Activated CD8-positive, alpha-beta memory T cell treated with anti-CD3 and anti-CD28 coated beads, Interleukin-2, amount 10 ng/mL, durations not matched to agents 7 days and 5 days (primary cell): ENCODE data around the gene CD2AP. TPM values are rescaled to one million over a fixed set of nuclear protein-coding genes. Genes with fewer than 3 reads are reported as not detected.

Source experiments
- ATAC-seq: fragments of 150-1000 bp; cut with Tn5 transposase; one replicate; pipeline ENCODE4 v1.10.0; 2021; ENCODE audit warnings: moderate library complexity
- CTCF ChIA-PET: fragments of 350-600 bp; sonication (Branson Sonifier 250); formaldehyde crosslinking; loops from one replicate; lab custom pipeline; 2021; ENCODE audit warnings: antibody characterized with exemption; lab: Charles Lee
- DNase-seq: peaks from one replicate; pipeline ENCODE4 v3.0.0-alpha.2; 2020
- H3K27ac Mint-ChIP-seq: one replicate; pipeline ENCODE4 v1.8.0; 2021; ENCODE audit warnings: mild to moderate bottlenecking, mixed read lengths
- H3K27me3 Mint-ChIP-seq: one replicate; pipeline ENCODE4 v1.8.0; 2021; ENCODE audit warnings: mixed read lengths
- H3K36me3 Mint-ChIP-seq: one replicate; pipeline ENCODE4 v1.8.0; 2021; ENCODE audit warnings: mild to moderate bottlenecking, mixed read lengths
- H3K4me1 Mint-ChIP-seq: one replicate; pipeline ENCODE4 v1.8.0; 2021; ENCODE audit warnings: mixed read lengths
- H3K4me3 Mint-ChIP-seq: one replicate; pipeline ENCODE4 v1.8.0; 2021; ENCODE audit warnings: mild to moderate bottlenecking, moderate library complexity, mixed read lengths
- H3K9me3 Mint-ChIP-seq: one replicate; pipeline ENCODE4 v1.8.0; 2022; ENCODE audit warnings: low read depth, mixed read lengths
- total RNA-seq, 2 experiments: library from RNA; stranded (reverse); gene quantifications; one replicate each; pipeline ENCODE4 v1.2.3, GENCODE V29; 2021

The CD2AP gene
- total RNA-seq, 2 experiments from 2014 or later: 25.5 to 30.9 TPM

DNA sequence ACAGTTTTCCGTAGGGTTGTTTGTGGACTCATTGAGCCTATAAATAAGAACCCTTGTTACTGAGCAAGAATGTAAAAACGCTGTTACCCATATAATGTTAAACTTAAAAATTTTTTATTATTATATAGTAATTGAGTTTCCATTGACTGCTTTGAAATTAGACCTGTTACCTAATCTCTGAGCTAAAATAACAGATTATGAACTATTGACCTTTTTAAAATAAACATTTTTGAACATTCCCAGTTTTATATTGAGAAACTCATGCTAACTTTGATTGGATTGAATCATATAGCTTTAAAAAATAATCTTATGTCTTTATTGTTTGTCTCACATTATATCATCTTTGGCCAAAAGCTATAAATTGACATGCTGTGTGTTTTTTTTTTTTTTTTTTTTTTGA, 95.5 kb downstream of the CD2AP start:
- ATAC-seq (no peak), DNase-seq (no peak)
- CTCF ChIA-PET: no interaction called here
- Mint-ChIP-seq H3K27me3 (no peaks in the 10 kb centered on the region), H3K4me3 (no peak overlapping the region), H3K36me3 (peaks cover 4% of the 10 kb centered on the region), H3K27ac (no peak overlapping the region), H3K9me3 (no peaks in the 10 kb centered on the region), H3K4me1 (peaks cover 5% of the 10 kb centered on the region)

DNA sequence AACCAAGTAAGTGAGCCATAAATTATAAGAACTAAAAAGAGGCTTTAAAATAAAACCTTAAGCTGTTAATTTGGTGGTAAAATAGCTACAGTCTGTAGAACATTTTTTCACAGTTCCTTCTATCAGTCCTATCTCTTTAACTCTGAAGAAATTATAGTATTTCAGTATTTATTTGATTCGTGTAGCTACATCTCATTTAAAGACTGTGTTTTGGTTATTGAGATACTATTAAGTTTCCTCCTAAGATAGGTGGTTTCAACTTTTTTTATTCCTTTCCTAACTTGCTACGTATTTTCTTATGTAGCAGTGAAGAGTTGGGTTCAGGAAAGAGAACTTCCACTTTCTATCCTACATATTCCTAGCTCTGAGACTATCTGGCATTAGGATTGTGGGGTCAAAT, 97.2 kb downstream of the CD2AP start:
- H3K9me3 Mint-ChIP-seq: no peaks in the 10 kb centered on the region
- no peak for DNase-seq
- ATAC-seq: no peak
- H3K27ac Mint-ChIP-seq: no peak overlapping the region
- H3K27me3 Mint-ChIP-seq: no peaks in the 10 kb centered on the region
- peaks cover 11% of the 10 kb centered on the region for H3K36me3 Mint-ChIP-seq
- peaks cover 5% of the 10 kb centered on the region for H3K4me1 Mint-ChIP-seq
- no peak overlapping the region for H3K4me3 Mint-ChIP-seq
- CTCF ChIA-PET: interaction anchor here (0.7 to 1.0 kb wide), 2 partner anchors 9 to 12 kb away, joined by 3 read pairs; no protein-coding TSS in a partner anchor

DNA sequence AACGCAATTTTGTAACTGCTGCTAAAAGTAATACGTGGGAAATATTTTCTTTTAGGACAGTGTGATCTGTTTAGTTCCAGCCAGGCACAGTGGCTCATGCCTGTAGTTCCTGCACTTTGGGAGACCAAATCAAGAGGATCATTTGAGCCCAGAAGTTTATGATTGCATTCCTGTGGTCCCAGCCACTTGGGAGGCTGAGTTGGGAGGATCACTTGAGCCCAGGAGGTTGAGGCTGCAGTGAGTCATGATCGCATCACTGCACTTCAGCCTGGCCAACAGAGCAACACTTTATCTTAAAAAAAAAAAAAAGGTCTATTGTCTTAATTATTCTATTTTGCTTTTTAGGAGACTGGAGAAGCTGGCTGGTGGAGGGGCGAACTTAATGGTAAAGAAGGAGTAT, 101.5 kb downstream of the CD2AP start:
- Mint-ChIP-seq H3K4me3 (no peak overlapping the region), H3K27me3 (no peaks in the 10 kb centered on the region), H3K36me3 (peaks cover 34% of the 10 kb centered on the region), H3K9me3 (no peaks in the 10 kb centered on the region), H3K27ac (no peak overlapping the region), H3K4me1 (no peaks in the 10 kb centered on the region)
- ATAC-seq (no peak), DNase-seq (no peak)
- CTCF ChIA-PET: no interaction called here

DNA sequence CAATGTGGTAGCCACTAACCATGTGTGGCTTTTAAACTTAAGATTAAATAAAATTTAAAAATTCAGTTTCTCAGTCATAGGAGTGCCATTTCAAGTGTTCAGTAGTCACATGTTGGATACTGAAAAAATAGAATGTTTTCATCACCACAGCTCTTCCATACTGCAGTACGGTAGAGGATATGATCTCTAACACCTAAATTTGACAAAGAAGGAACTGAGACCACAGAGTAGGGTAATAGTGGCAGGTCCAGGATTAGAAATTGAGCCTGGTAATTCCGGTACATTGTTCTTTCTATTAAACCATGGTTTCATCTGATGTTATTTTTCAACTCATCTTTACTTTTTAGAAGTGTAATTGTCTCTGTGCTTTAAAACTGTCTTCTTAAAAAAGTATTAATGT, 104.0 kb downstream of the CD2AP start:
- DNase-seq (no peak), ATAC-seq (no peak)
- H3K9me3 Mint-ChIP-seq: no peaks in the 10 kb centered on the region
- no peaks in the 10 kb centered on the region for H3K4me1 Mint-ChIP-seq
- CTCF ChIA-PET: no interaction called here
- no peaks in the 10 kb centered on the region for H3K27me3 Mint-ChIP-seq
- H3K27ac Mint-ChIP-seq: no peak overlapping the region
- peaks cover 45% of the 10 kb centered on the region for H3K36me3 Mint-ChIP-seq
- H3K4me3 Mint-ChIP-seq: no peak overlapping the region

- peaks cover 57% of the 10 kb centered on the region for H3K36me3 Mint-ChIP-seq
- no peak overlapping the region for H3K27ac Mint-ChIP-seq
- no peak overlapping the region for H3K4me3 Mint-ChIP-seq
- no peaks in the 10 kb centered on the region for H3K4me1 Mint-ChIP-seq
- H3K9me3 Mint-ChIP-seq: no peaks in the 10 kb centered on the region
- ATAC-seq (no peak), DNase-seq (no peak)
- H3K27me3 Mint-ChIP-seq: no peaks in the 10 kb centered on the region
- CTCF ChIA-PET: interaction anchor here (1.3 kb wide), 1 partner anchor 9 kb away, joined by 4 read pairs; no protein-coding TSS in a partner anchor
Measured at GRCh38 chr6:47587493-47587892, 109.9 kb downstream of the CD2AP start.

- H3K27me3 Mint-ChIP-seq: no peaks in the 10 kb centered on the region
- no peak overlapping the region for H3K27ac Mint-ChIP-seq
- ATAC-seq: no peak
- no peaks in the 10 kb centered on the region for H3K9me3 Mint-ChIP-seq
- no peak for DNase-seq
- H3K36me3 Mint-ChIP-seq: peaks cover 46% of the 10 kb centered on the region
- no peak overlapping the region for H3K4me3 Mint-ChIP-seq
- peaks cover 1% of the 10 kb centered on the region for H3K4me1 Mint-ChIP-seq
- CTCF ChIA-PET: interaction anchor here (0.9 to 1.2 kb wide), 3 partner anchors 16 to 178 kb away, joined by 3 to 4 read pairs (median 3); no protein-coding TSS in a partner anchor
Measured at GRCh38 chr6:47592131-47592840, 114.7 kb downstream of the CD2AP start.

DNA sequence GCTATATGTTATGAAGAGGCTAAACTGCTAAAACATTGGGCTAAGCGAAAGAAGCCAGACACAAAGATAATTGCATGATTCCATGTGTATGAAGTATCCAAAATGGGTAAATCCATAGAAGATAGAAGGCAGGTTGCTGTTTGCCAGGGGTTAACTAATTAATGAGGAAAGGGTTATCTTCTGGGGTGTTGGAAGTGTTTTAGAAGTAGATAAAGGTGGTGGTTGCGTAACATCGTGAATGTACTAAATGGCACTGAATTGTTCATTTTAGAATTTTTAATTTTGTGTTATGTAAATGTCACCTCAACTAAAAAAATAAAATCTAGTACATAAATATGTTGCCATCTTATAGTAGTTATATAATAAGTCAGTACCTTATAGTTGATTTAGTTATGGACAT, 116.4 kb downstream of the CD2AP start:
- Mint-ChIP-seq H3K4me1 (peaks cover 3% of the 10 kb centered on the region), H3K27me3 (no peaks in the 10 kb centered on the region), H3K36me3 (peaks cover 46% of the 10 kb centered on the region), H3K9me3 (no peaks in the 10 kb centered on the region), H3K27ac (no peak overlapping the region), H3K4me3 (no peak overlapping the region)
- CTCF ChIA-PET: no interaction called here
- ATAC-seq (no peak), DNase-seq (no peak)

DNA sequence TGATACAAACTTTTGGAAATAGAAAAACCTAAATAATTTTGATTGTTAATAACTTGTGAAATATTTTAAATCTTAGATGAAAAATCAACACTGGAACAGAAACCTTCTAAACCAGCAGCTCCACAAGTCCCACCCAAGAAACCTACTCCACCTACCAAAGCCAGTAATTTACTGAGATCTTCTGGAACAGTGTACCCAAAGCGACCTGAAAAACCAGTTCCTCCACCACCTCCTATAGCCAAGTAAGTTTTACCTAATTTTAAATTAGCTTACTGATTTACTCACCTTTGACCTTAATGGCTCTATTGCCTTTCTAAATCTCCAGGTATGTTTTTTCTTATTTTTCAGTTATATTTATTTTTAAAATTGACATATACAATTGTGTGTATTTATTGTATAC, 118.2 kb downstream of the CD2AP start:
- no peaks in the 10 kb centered on the region for H3K27me3 Mint-ChIP-seq
- H3K27ac Mint-ChIP-seq: no peak overlapping the region
- ATAC-seq: no peak
- peaks cover 3% of the 10 kb centered on the region for H3K4me1 Mint-ChIP-seq
- no peak for DNase-seq
- peaks cover 45% of the 10 kb centered on the region for H3K36me3 Mint-ChIP-seq
- no peak overlapping the region for H3K4me3 Mint-ChIP-seq
- H3K9me3 Mint-ChIP-seq: no peaks in the 10 kb centered on the region
- CTCF ChIA-PET: interaction anchor here (0.6 to 1.3 kb wide), 2 partner anchors 9 to 14 kb away, joined by 4 to 6 read pairs; no protein-coding TSS in a partner anchor

GRCh38 chr6:47598367-47598766, 120.8 kb downstream of the CD2AP start:
- ATAC-seq: no peak
- Mint-ChIP-seq H3K36me3 (peaks cover 39% of the 10 kb centered on the region), H3K27me3 (no peaks in the 10 kb centered on the region), H3K4me3 (no peak overlapping the region), H3K27ac (no peak overlapping the region), H3K4me1 (peaks cover 3% of the 10 kb centered on the region), H3K9me3 (no peaks in the 10 kb centered on the region)
- no peak for DNase-seq
- CTCF ChIA-PET: no interaction called here

DNA sequence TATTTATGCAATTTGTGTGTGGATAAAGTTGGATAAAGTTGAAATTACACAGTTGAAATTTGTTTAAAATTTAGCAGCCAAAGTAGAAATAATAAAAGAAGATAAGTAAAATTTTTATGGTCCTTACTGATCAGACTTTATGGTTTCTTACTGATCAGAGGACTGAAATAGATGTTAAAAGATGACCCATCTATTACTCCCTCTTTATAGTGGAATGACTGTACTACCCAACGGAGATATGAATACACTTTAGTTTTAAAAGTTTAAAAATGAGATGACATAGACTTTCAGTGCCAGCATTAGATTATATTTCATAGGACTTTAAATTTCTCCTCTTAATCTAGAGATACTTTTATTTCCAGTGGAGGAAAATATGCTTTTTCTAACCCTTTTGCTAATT, 121.9 kb downstream of the CD2AP start:
- no peak overlapping the region for H3K4me3 Mint-ChIP-seq
- no peak overlapping the region for H3K27ac Mint-ChIP-seq
- DNase-seq (no peak), ATAC-seq (no peak)
- peaks cover 35% of the 10 kb centered on the region for H3K36me3 Mint-ChIP-seq
- CTCF ChIA-PET: no interaction called here
- no peaks in the 10 kb centered on the region for H3K9me3 Mint-ChIP-seq
- H3K27me3 Mint-ChIP-seq: no peaks in the 10 kb centered on the region
- peaks cover 10% of the 10 kb centered on the region for H3K4me1 Mint-ChIP-seq

DNA sequence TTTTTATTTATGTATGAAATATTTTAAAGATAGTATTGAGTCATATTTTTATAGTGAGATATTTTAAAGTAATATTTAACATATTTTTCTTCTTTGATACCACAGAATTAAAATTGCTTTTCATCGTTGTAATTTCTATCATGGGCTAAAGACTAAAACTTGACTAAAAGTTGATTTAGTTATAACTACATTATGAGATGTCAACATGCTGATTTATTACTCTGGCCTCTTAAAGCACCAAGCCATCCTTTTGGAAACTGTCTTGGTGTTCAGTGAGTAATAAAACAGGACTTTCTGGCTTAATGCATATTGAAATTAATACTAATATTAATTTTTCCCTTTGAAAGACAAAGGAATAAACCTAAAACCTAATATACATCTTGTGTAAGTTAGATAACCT, 125.6 kb downstream of the CD2AP start:
- no peaks in the 10 kb centered on the region for H3K9me3 Mint-ChIP-seq
- H3K27ac Mint-ChIP-seq: no peak overlapping the region
- CTCF ChIA-PET: no interaction called here
- H3K27me3 Mint-ChIP-seq: no peaks in the 10 kb centered on the region
- no peak overlapping the region for H3K4me3 Mint-ChIP-seq
- ATAC-seq (no peak), DNase-seq (no peak)
- H3K4me1 Mint-ChIP-seq: peaks cover 10% of the 10 kb centered on the region
- H3K36me3 Mint-ChIP-seq: peaks cover 29% of the 10 kb centered on the region

DNA sequence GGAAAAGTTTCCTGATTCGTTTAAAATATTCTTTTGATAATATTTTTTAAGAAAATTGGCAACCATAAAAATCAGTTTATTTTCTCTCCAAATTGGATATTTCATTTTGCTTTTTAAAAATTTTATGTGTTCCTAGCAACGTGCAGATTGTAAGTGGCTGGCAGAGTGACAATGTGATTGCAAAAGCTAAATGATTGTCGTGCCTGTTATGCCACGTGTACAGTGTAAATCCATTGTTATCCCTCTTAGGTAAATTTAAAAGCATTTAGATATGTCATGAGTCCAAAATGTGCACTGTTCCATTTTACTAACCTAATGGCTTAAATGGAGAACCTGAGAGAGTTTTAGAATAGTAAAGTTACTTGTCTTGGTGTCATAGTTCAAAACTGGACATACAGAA, 126.4 kb downstream of the CD2AP start:
- CTCF ChIA-PET: no interaction called here
- H3K27me3 Mint-ChIP-seq: no peaks in the 10 kb centered on the region
- no peaks in the 10 kb centered on the region for H3K9me3 Mint-ChIP-seq
- no peak for ATAC-seq
- H3K36me3 Mint-ChIP-seq: peaks cover 29% of the 10 kb centered on the region
- H3K4me1 Mint-ChIP-seq: peaks cover 10% of the 10 kb centered on the region
- no peak overlapping the region for H3K4me3 Mint-ChIP-seq
- no peak for DNase-seq
- H3K27ac Mint-ChIP-seq: no peak overlapping the region

DNA sequence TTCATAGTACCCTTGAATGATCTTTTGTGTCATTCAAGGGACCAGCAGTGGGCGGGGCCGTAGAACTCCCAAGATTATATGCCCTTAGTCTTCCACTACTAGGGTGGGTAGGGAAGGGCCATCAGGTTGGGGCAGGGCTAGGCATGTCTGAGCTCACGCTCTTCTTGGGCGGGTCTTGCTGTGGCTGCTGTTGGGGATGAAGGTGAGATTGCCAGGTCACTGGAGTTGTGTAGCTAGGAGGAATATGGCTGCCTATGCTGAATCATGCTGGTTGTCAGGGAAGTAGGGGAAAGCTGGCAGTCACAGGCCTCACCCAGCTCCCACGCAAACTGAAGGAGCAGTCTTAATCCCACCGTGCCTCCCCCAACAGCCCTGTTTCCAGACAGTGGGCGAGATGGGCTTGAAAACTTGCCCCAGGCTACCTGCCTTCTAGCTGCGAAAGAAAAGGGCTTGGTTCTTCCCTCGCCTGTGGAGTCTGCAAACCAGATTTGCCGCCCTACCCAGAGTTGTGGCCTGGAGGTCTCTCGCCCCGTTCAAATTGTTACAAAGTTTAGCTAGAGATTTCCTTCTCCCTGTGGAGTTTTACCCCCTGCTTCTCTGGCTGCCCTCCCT, 144.4 kb downstream of the CD2AP start:
- no peaks in the 10 kb centered on the region for H3K9me3 Mint-ChIP-seq
- DNase-seq: no peak
- H3K4me1 Mint-ChIP-seq: no peaks in the 10 kb centered on the region
- H3K27ac Mint-ChIP-seq: no peak overlapping the region
- no peaks in the 10 kb centered on the region for H3K27me3 Mint-ChIP-seq
- no peak for ATAC-seq
- no peak overlapping the region for H3K4me3 Mint-ChIP-seq
- CTCF ChIA-PET: interaction anchor here (1.8 kb wide), 1 partner anchor 12 kb away, joined by 5 read pairs; no protein-coding TSS in a partner anchor
- peaks cover 43% of the 10 kb centered on the region for H3K36me3 Mint-ChIP-seq

GRCh38 chr6:47626782-47627181, 149.2 kb downstream of the CD2AP start:
- Mint-ChIP-seq H3K36me3 (peaks cover 8% of the 10 kb centered on the region), H3K4me3 (no peak overlapping the region), H3K4me1 (peaks cover 5% of the 10 kb centered on the region), H3K27ac (no peak overlapping the region), H3K9me3 (no peaks in the 10 kb centered on the region), H3K27me3 (no peaks in the 10 kb centered on the region)
- DNase-seq: no peak
- CTCF ChIA-PET: no interaction called here
- no peak for ATAC-seq
